Thyroid gland (tissue), 4 donors: ENCODE measurements around the gene TRIM24. TPM values are rescaled to one million over a fixed set of nuclear protein-coding genes. Genes with fewer than 3 reads are reported as not detected.

Source experiments
- DNase-seq, 2 donors: peaks; one replicate each; pipeline ENCODE4 v3.0.0-alpha.2; 2019
- H3K27ac ChIP-seq, 3 donors: fragments of 200-600 bp; sonication (generic); 1 replicate in 2 of 3; 2 replicates in 1 of 3; pipeline ENCODE4 v1.5.1; 2016 to 2019; ENCODE audit warnings: mild to moderate bottlenecking in 1 of 3, moderate library complexity in 1 of 3
- H3K27me3 ChIP-seq: fragments of 200-600 bp; sonication (generic); one replicate; pipeline ENCODE4 v1.5.1; 2019
- H3K36me3 ChIP-seq, 2 donors: fragments of 200-600 bp; sonication (generic); one replicate each; pipeline ENCODE4 v1.5.1; 2016 to 2019
- H3K4me1 ChIP-seq, 2 donors: fragments of 200-600 bp; sonication (generic); one replicate each; pipeline ENCODE4 v1.5.1; 2017 to 2019
- H3K4me3 ChIP-seq, 3 donors: fragments of 200-600 bp; sonication (generic); replicated peaks in 1 of 3; 1 replicate in 2 of 3; 2 replicates in 1 of 3; pipeline ENCODE4 v1.5.1; 2016; ENCODE audit warnings: mild to moderate bottlenecking in 1 of 3
- H3K9me3 ChIP-seq: fragments of 200-600 bp; sonication (generic); one replicate; pipeline ENCODE4 v1.5.1; 2017
- POLR2A ChIP-seq, 2 donors: fragments of 450-650 bp; IDR thresholded peaks; one replicate each; pipeline ENCODE4 v1.6.1; 2017; ENCODE audit warnings: antibody characterized with exemption in 2 of 2, mild to moderate bottlenecking in 2 of 2, moderate library complexity in 1 of 2
- WGBS, 2 donors: methylation state at CpG; one replicate each; pipeline ENCODE4 v1.1.5; 2017; 5-methylcytosine and 5-hydroxymethylcytosine counted together
- intact Hi-C: fragments of 100-400 bp; cut with DNase I; formaldehyde crosslinking; loops from one replicate; pipeline ENCODE4 v1.15.1; 2023
- total RNA-seq, 4 donors: library from RNA; depleted of rRNA; stranded (reverse); fragments of >200 nt; gene quantifications; one replicate each; pipeline ENCODE4 v1.2.3, GENCODE V29; 2016
- TF ChIP-seq, protein P1 (sequence below), 6 experiments: fragments of 200-600 bp in 3 of 6; fragments of 450-650 bp in 3 of 6; sonication (generic) in 3 of 6; IDR thresholded peaks; one replicate each; pipeline ENCODE4 v1.5.1; 2016 to 2019; ENCODE audit warnings: antibody characterized with exemption in 6 of 6, mild to moderate bottlenecking in 2 of 6, inconsistent platforms in 1 of 6, moderate library complexity in 1 of 6

The TRIM24 gene
- total RNA-seq, 4 donors from 2014 or later = 21.8 to 27.0 (median 24.7) TPM

- Histone ChIP-seq H3K4me3 (no peak overlapping the region), H3K27me3 (no peaks in the 10 kb centered on the region), H3K4me1 (no peaks in the 10 kb centered on the region), H3K9me3 (no peaks in the 10 kb centered on the region), H3K36me3 (peaks cover 32 to 37% of the 10 kb centered on the region in 2 donors), H3K27ac (no peak overlapping the region)
- TF ChIP-seq, protein P1, sequence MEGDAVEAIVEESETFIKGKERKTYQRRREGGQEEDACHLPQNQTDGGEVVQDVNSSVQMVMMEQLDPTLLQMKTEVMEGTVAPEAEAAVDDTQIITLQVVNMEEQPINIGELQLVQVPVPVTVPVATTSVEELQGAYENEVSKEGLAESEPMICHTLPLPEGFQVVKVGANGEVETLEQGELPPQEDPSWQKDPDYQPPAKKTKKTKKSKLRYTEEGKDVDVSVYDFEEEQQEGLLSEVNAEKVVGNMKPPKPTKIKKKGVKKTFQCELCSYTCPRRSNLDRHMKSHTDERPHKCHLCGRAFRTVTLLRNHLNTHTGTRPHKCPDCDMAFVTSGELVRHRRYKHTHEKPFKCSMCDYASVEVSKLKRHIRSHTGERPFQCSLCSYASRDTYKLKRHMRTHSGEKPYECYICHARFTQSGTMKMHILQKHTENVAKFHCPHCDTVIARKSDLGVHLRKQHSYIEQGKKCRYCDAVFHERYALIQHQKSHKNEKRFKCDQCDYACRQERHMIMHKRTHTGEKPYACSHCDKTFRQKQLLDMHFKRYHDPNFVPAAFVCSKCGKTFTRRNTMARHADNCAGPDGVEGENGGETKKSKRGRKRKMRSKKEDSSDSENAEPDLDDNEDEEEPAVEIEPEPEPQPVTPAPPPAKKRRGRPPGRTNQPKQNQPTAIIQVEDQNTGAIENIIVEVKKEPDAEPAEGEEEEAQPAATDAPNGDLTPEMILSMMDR (IDR thresholded peaks at IDR 0.05) = no peak
- no peak for TF ChIP-seq POLR2A (IDR thresholded peaks at IDR 0.05)
- DNase-seq = no peak
- intact Hi-C loops = no loop called here
- 98 to 100% methylated on average over 8 of the region's 8 CpGs for WGBS, 2 donors
Measured at GRCh38 chr7:138565451-138566114, 105.5 kb downstream of the TRIM24 start.

GRCh38 chr7:138568655-138569054 is 108.6 kb downstream of the TRIM24 start:
- intact Hi-C loops = no loop called here
- Histone ChIP-seq H3K36me3 (peaks cover 32 to 42% of the 10 kb centered on the region in 2 donors), H3K9me3 (no peaks in the 10 kb centered on the region), H3K4me3 (no peak overlapping the region), H3K4me1 (no peaks in the 10 kb centered on the region), H3K27ac (no peak overlapping the region), H3K27me3 (no peaks in the 10 kb centered on the region)
- DNase-seq = no peak
- 96 to 98% methylated on average over 2 of the region's 2 CpGs for WGBS, 2 donors
- TF ChIP-seq POLR2A (IDR thresholded peaks at IDR 0.05) = no peak
- TF ChIP-seq, protein P1 (IDR thresholded peaks at IDR 0.05) = no peak

DNA sequence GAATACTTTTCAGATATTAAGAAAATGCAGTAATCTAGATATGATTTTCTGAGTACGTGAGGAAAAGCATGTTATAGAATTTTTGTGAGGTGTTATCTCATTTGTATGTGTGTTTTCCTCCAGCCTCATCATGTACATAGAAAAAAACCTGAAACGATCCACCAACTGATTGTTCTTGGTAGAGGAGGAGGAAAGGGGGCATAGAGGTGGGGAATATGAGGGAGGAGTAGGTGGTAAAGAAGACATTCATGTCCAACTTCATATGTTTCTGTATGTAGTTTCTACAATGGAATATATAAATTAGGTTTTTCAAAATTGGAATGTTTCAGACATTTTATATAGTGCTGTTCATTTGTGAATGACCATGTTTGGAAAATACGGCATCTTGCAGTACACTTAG is 109.4 kb downstream of the TRIM24 start:
- no peak overlapping the region for H3K4me3 ChIP-seq
- peaks cover 28 to 38% of the 10 kb centered on the region in 2 donors for H3K36me3 ChIP-seq
- H3K27ac ChIP-seq = no peak overlapping the region
- H3K9me3 ChIP-seq = no peaks in the 10 kb centered on the region
- TF ChIP-seq, protein P1 (IDR thresholded peaks at IDR 0.05) = no peak
- H3K27me3 ChIP-seq = no peaks in the 10 kb centered on the region
- intact Hi-C loops = no loop called here
- DNase-seq = no peak
- 96 to 97% methylated on average over 3 of the region's 3 CpGs for WGBS, 2 donors
- no peaks in the 10 kb centered on the region for H3K4me1 ChIP-seq

- Histone ChIP-seq H3K27ac (no peak overlapping the region), H3K4me1 (no peaks in the 10 kb centered on the region), H3K36me3 (peaks cover 18 to 27% of the 10 kb centered on the region in 2 donors), H3K4me3 (no peak overlapping the region), H3K27me3 (no peaks in the 10 kb centered on the region), H3K9me3 (no peaks in the 10 kb centered on the region)
- intact Hi-C loops = no loop called here
- DNase-seq = no peak
- WGBS, 2 donors = 95 to 99% methylated on average over 4 of the region's 4 CpGs
- no peak for TF ChIP-seq POLR2A (IDR thresholded peaks at IDR 0.05)
- TF ChIP-seq, protein P1 (IDR thresholded peaks at IDR 0.05) = no peak
Measured at GRCh38 chr7:138570715-138571114, 110.7 kb downstream of the TRIM24 start.

DNA sequence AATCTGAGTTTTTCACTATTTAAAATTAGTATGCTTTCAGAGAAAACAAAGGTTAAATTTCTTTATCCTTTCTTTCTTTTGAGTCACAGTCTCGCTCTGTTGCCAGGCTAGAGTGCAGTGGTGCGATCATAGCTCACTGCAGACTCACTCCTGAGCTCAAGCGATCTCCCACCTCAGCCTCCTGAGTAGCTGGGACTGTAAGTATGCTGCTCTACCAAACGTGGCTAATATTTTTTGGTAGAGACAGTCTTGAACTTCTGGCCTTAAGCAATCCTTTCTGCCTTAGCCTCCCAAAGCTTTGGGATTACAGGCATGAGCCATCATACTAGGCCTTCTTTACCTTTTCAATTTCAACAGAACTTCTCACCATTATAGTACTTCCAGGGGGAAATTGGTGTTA is 113.7 kb downstream of the TRIM24 start:
- WGBS, 2 donors = 67 to 82% methylated on average over 4 of the region's 4 CpGs
- intact Hi-C loops = no loop called here
- H3K27ac ChIP-seq = no peak overlapping the region
- no peak overlapping the region for H3K4me3 ChIP-seq
- peaks cover 10 to 16% of the 10 kb centered on the region in 2 donors for H3K36me3 ChIP-seq
- no peak for DNase-seq
- H3K4me1 ChIP-seq = no peaks in the 10 kb centered on the region
- no peak for TF ChIP-seq POLR2A (IDR thresholded peaks at IDR 0.05)
- TF ChIP-seq, protein P1 (IDR thresholded peaks at IDR 0.05) = no peak
- H3K27me3 ChIP-seq = no peaks in the 10 kb centered on the region
- no peaks in the 10 kb centered on the region for H3K9me3 ChIP-seq
